Upper lobe of left lung (tissue), 6 donors: Measurements from ENCODE around the gene CMTM4. TPM values are rescaled to one million over a fixed set of nuclear protein-coding genes. Genes with fewer than 3 reads are reported as not detected.
"Not testable (repeated sequence)": the region's sequence is repeated elsewhere in the genome, so short reads cannot be mapped to it uniquely, and the experiment has no call there.

Source experiments
- ATAC-seq, 2 donors: fragments of 200-7000 bp; cut with Tn5 transposase; one replicate each; pipeline ENCODE4 v1.9.1; 2022; ENCODE audit warnings: mild to moderate bottlenecking in 2 of 2, moderate library complexity in 2 of 2; ENCODE audit not compliant: low FRiP score in 2 of 2
- DNase-seq, 2 donors: peaks; one replicate each; pipeline ENCODE4 v3.0.0-alpha.2; 2019 to 2020
- H3K27ac ChIP-seq, 4 donors: fragments of 200-600 bp; sonication (generic); one replicate each; pipeline ENCODE4 v1.5.1; 2016 to 2019
- H3K27me3 ChIP-seq, 4 donors: fragments of 200-600 bp; sonication (generic); one replicate each; pipeline ENCODE4 v1.5.1; 2017 to 2019
- H3K36me3 ChIP-seq, 4 donors: fragments of 200-600 bp; sonication (generic); one replicate each; pipeline ENCODE4 v1.5.1; 2016 to 2019
- H3K4me1 ChIP-seq, 4 donors: fragments of 200-600 bp; sonication (generic); one replicate each; pipeline ENCODE4 v1.5.1; 2018 to 2019
- H3K4me3 ChIP-seq, 4 donors: fragments of 200-600 bp; sonication (generic); one replicate each; pipeline ENCODE4 v1.5.1; 2017 to 2019; ENCODE audit warnings: mild to moderate bottlenecking in 2 of 4, moderate library complexity in 1 of 4
- H3K9me3 ChIP-seq, 4 donors: fragments of 200-600 bp; sonication (generic); one replicate each; pipeline ENCODE4 v1.5.1; 2018 to 2019
- CTCF ChIP-seq, 6 experiments: fragments of 450-650 bp in 4 of 6; fragments of 200-600 bp in 2 of 6; sonication (generic) in 2 of 6; IDR thresholded peaks; one replicate each; pipeline ENCODE4 v1.5.1; 2016 to 2019; ENCODE audit warnings: antibody characterized with exemption in 6 of 6
- EP300 ChIP-seq, 4 donors: sonication (generic); formaldehyde crosslinking; IDR thresholded peaks; one replicate each; pipeline ENCODE4 v1.5.1; 2017; ENCODE audit warnings: antibody characterized with exemption in 4 of 4, control low read depth in 2 of 4
- POLR2A ChIP-seq, 4 donors: fragments of 450-650 bp; IDR thresholded peaks; one replicate each; pipeline ENCODE4 v1.5.1; 2016 to 2017; ENCODE audit warnings: antibody characterized with exemption in 4 of 4, mild to moderate bottlenecking in 2 of 4
- POLR2AphosphoS5 ChIP-seq, 2 donors: sonication (generic); formaldehyde crosslinking; IDR thresholded peaks; one replicate each; pipeline ENCODE4 v1.5.1; 2017; ENCODE audit warnings: antibody characterized with exemption in 2 of 2
- WGBS, 2 donors: methylation state at CpG; one replicate each; pipeline ENCODE4 v1.1.5; 2017 to 2018; 5-methylcytosine and 5-hydroxymethylcytosine counted together
- total RNA-seq, 6 donors: library from RNA; depleted of rRNA in 4 of 6; stranded (reverse); fragments of >200 nt in 4 of 6; gene quantifications; one replicate each; pipeline versions ENCODE4 v1.1.0 to v1.2.1, GENCODE V29; 2016 to 2021
- donor health status: DM: no; HTN: no; CAD: no; lungs with moderate emphysema.
- donor health status: DM: no; HTN: yes; CAD: no; lungs with severe emphysema.

The CMTM4 gene
- total RNA-seq, 6 donors from 2014 or later, result 35.6 to 82.1 (median 55.1) TPM

- Histone ChIP-seq H3K36me3 (no peaks in the 10 kb centered on the region), H3K4me1 (no peaks in the 10 kb centered on the region), H3K9me3 (no peaks in the 10 kb centered on the region), H3K27ac (no peak overlapping the region), H3K4me3 (no peak overlapping the region), H3K27me3 (no peaks in the 10 kb centered on the region)
- ATAC-seq, result no peak
- WGBS, 2 donors, result 70% methylated on average over 6 of the region's 6 CpGs
- no peak for DNase-seq
- TF ChIP-seq POLR2A (IDR thresholded peaks at IDR 0.05) (no peak), POLR2AphosphoS5 (IDR thresholded peaks at IDR 0.05) (no peak), CTCF (IDR thresholded peaks at IDR 0.05) (no peak), EP300 (IDR thresholded peaks at IDR 0.05) (no peak)
These were observed 27.6 kb downstream of the CMTM4 start for GRCh38 chr16:66668777-66669444.

- DNase-seq (no peak), ATAC-seq (no peak)
- 95% methylated on average over 1 of the region's 1 CpG for WGBS, 2 donors
- no peaks in the 10 kb centered on the region for H3K4me1 ChIP-seq
- no peaks in the 10 kb centered on the region for H3K36me3 ChIP-seq
- H3K27me3 ChIP-seq, result no peaks in the 10 kb centered on the region
- H3K27ac ChIP-seq, result no peak overlapping the region
- TF ChIP-seq CTCF (IDR thresholded peaks at IDR 0.05) (no peak), POLR2AphosphoS5 (IDR thresholded peaks at IDR 0.05) (no peak), POLR2A (IDR thresholded peaks at IDR 0.05) (no peak), EP300 (IDR thresholded peaks at IDR 0.05) (no peak)
- no peak overlapping the region for H3K4me3 ChIP-seq
- H3K9me3 ChIP-seq, result no peaks in the 10 kb centered on the region
These were observed 28.6 kb downstream of the CMTM4 start for GRCh38 chr16:66667944-66668343.

GRCh38 chr16:66662445-66663194 lies 33.9 kb downstream of the CMTM4 start:
- no peaks in the 10 kb centered on the region for H3K27me3 ChIP-seq
- TF ChIP-seq POLR2AphosphoS5 (IDR thresholded peaks at IDR 0.05), result no peak
- TF ChIP-seq CTCF (IDR thresholded peaks at IDR 0.05), result peak in 4 of 6 experiments; percentile 21 to 37 (median 31)
- H3K36me3 ChIP-seq, result no peaks in the 10 kb centered on the region
- no peaks in the 10 kb centered on the region for H3K9me3 ChIP-seq
- DNase-seq, result no peak
- WGBS, 2 donors, result 66 to 74% methylated on average over 7 of the region's 7 CpGs
- H3K27ac ChIP-seq, result peak overlapping the region in 1 of 4 donors; percentile 60
- ATAC-seq, result peak; percentile 59 to 65
- peaks cover 12 to 22% (median 14%) of the 10 kb centered on the region in 4 donors for H3K4me1 ChIP-seq
- H3K4me3 ChIP-seq, result no peak overlapping the region

GRCh38 chr16:66661671-66662346 lies 34.7 kb downstream of the CMTM4 start:
- DNase-seq, result not testable (repeated sequence)

GRCh38 chr16:66661210-66661560 lies 35.4 kb downstream of the CMTM4 start:
- H3K36me3 ChIP-seq, result no peaks in the 10 kb centered on the region
- H3K4me1 ChIP-seq, result peaks cover 12 to 22% (median 15%) of the 10 kb centered on the region in 4 donors
- H3K27ac ChIP-seq, result peak overlapping the region; percentile 26 to 81 (median 40)
- no peak for ATAC-seq
- H3K4me3 ChIP-seq, result no peak overlapping the region
- H3K9me3 ChIP-seq, result no peaks in the 10 kb centered on the region
- 79 to 83% methylated on average over 4 of the region's 4 CpGs for WGBS, 2 donors
- H3K27me3 ChIP-seq, result no peaks in the 10 kb centered on the region
- DNase-seq, result no peak
- no peak for TF ChIP-seq POLR2A (IDR thresholded peaks at IDR 0.05)
- TF ChIP-seq CTCF (IDR thresholded peaks at IDR 0.05), result no peak
- TF ChIP-seq POLR2AphosphoS5 (IDR thresholded peaks at IDR 0.05), result no peak
- no peak for TF ChIP-seq EP300 (IDR thresholded peaks at IDR 0.05)

More at GRCh38 chr16:66661671-66662346, 34.7 kb downstream of the CMTM4 start:
- H3K27ac ChIP-seq, result peak overlapping the region in 2 of 4 donors; percentile 26 to 81
- not testable (repeated sequence) for H3K9me3 ChIP-seq, H3K36me3 ChIP-seq, H3K27me3 ChIP-seq, ATAC-seq, H3K4me3 ChIP-seq
- H3K4me1 ChIP-seq, result peaks cover 12 to 22% (median 15%) of the 10 kb centered on the region in 4 donors
- WGBS, 2 donors, result 77 to 85% methylated on average over 6 of the region's 6 CpGs
